Measurements from ENCODE around the gene GJD2. TPM values are rescaled to one million over a fixed set of nuclear protein-coding genes. Genes with fewer than 3 reads are reported as not detected.

The GJD2 gene
- polyA plus RNA-seq (2011; rRNA removed) (not detected in 2 replicates), polyA minus RNA-seq (2011; rRNA and poly(A)+ RNA removed) (not detected in 2 replicates)

- DNase-seq (ENCODE audit: low read depth) = no peak
- Histone ChIP-seq H3K27me3 (ENCODE audit: control insufficient read depth, insufficient read depth, low read length) (peaks cover 24% of the 10 kb centered on the region), H3K36me3 (ENCODE audit: control insufficient read depth, insufficient read depth, low read length) (no peaks in the 10 kb centered on the region), H3K4me3 (ENCODE audit: low read depth, low read length) (peak within 1 kb of the TSS; percentile 3)
- CTCF ChIA-PET = no interaction called here
- POLR2A ChIA-PET = no interaction called here
- TF ChIP-seq CTCF (IDR thresholded peaks at IDR 0.05; ENCODE audit: insufficient read depth, low read depth, low read length) = no peak
These were observed at the start of gene GJD2 for GRCh38 chr15:34754674-34755418. GJD2 (minus strand) TSS chr15:34754998; CDS start chr15:34754488, 510 bp downstream.

GRCh38 chr15:34804113-34804512 lies 49.3 kb upstream of the GJD2 start:
- Histone ChIP-seq H3K4me3 (ENCODE audit: low read depth, low read length) (no peak overlapping the region), H3K27me3 (ENCODE audit: control insufficient read depth, insufficient read depth, low read length) (no peaks in the 10 kb centered on the region), H3K36me3 (ENCODE audit: control insufficient read depth, insufficient read depth, low read length) (no peaks in the 10 kb centered on the region)
- TF ChIP-seq CTCF (IDR thresholded peaks at IDR 0.05; ENCODE audit: insufficient read depth, low read depth, low read length) = no peak
- DNase-seq (ENCODE audit: low read depth) = no peak
- ChIA-PET POLR2A (no interaction called here), CTCF (no interaction called here)

- POLR2A ChIA-PET = no interaction called here
- CTCF ChIA-PET = no interaction called here
- DNase-seq (ENCODE audit: low read depth) = no peak
- Histone ChIP-seq H3K4me3 (ENCODE audit: low read depth, low read length) (no peak overlapping the region), H3K27me3 (ENCODE audit: control insufficient read depth, insufficient read depth, low read length) (no peaks in the 10 kb centered on the region), H3K36me3 (ENCODE audit: control insufficient read depth, insufficient read depth, low read length) (no peaks in the 10 kb centered on the region)
- TF ChIP-seq CTCF (IDR thresholded peaks at IDR 0.05; ENCODE audit: insufficient read depth, low read depth, low read length) = no peak
These were observed 48.3 kb upstream of the GJD2 start for GRCh38 chr15:34802803-34803750.

GRCh38 chr15:34802371-34802770 lies 47.6 kb upstream of the GJD2 start:
- Histone ChIP-seq H3K36me3 (ENCODE audit: control insufficient read depth, insufficient read depth, low read length) (no peaks in the 10 kb centered on the region), H3K4me3 (ENCODE audit: low read depth, low read length) (no peak overlapping the region), H3K27me3 (ENCODE audit: control insufficient read depth, insufficient read depth, low read length) (no peaks in the 10 kb centered on the region)
- DNase-seq (ENCODE audit: low read depth) = no peak
- ChIA-PET POLR2A (no interaction called here), CTCF (no interaction called here)
- no peak for TF ChIP-seq CTCF (IDR thresholded peaks at IDR 0.05; ENCODE audit: insufficient read depth, low read depth, low read length)

All from BJ (cell line).